K562 (cell line): ENCODE measurements around the gene MARS1. TPM values are rescaled to one million over a fixed set of nuclear protein-coding genes. Genes with fewer than 3 reads are reported as not detected.

ENCODE experiments used
- ARID1B ChIP-seq: fragments of 450-650 bp; IDR thresholded peaks from 2 replicates; pipeline ENCODE4 v1.6.1; 2016; ENCODE audit warnings: antibody characterized with exemption, mild to moderate bottlenecking, inconsistent platforms
- CAMTA2 ChIP-seq: fragments of 250-450 bp; sonication (Bioruptor Pico); conservative IDR thresholded peaks from 2 replicates; pipeline ENCODE4 v1.5.1; 2022
- CBFA2T2 ChIP-seq: fragments of 450-650 bp; conservative IDR thresholded peaks from 2 replicates; pipeline ENCODE4 v1.6.1; 2017; ENCODE audit warnings: mild to moderate bottlenecking
- ELF4 ChIP-seq: fragments of 450-650 bp; formaldehyde crosslinking; IDR thresholded peaks from 2 replicates; pipeline ENCODE4 v1.4.0; 2022; ENCODE audit warnings: missing genetic modification characterization
- EP300 ChIP-seq: IDR thresholded peaks from 2 replicates; pipeline ENCODE4 v1.6.1; 2012; ENCODE audit warnings: low read length, improper control_type of control experiment
- HDAC1 ChIP-seq, 2 experiments: fragments of 450-650 bp; IDR thresholded peaks; 2 replicates each; pipeline ENCODE4 v1.6.1; 2016 to 2017; ENCODE audit warnings: inconsistent platforms in 1 of 2, mild to moderate bottlenecking in 1 of 2, moderate library complexity in 1 of 2
- HIVEP1 ChIP-seq: fragments of 250-450 bp; sonication (Bioruptor Pico); IDR thresholded peaks from 2 replicates; pipeline ENCODE4 v1.4.0; 2020; ENCODE audit warnings: mild to moderate bottlenecking
- ILF3 ChIP-seq: fragments of 450-650 bp; IDR thresholded peaks from 2 replicates; pipeline ENCODE4 v1.6.1; 2018; ENCODE audit warnings: antibody characterized with exemption, mild to moderate bottlenecking, moderate library complexity, borderline replicate concordance
- JUND ChIP-seq, 2 experiments: IDR thresholded peaks; 2 replicates in 1 of 2; 3 replicates in 1 of 2; pipeline ENCODE4 v1.6.1; 2011; ENCODE audit warnings: borderline replicate concordance in 2 of 2, low read depth in 2 of 2, low read length in 2 of 2, improper control_type of control experiment in 1 of 2, missing biosample characterization in 1 of 2, missing genetic modification characterization in 1 of 2, missing genetic modification reagents in 1 of 2
- NCOR1 ChIP-seq: fragments of 450-650 bp; IDR thresholded peaks from 2 replicates; pipeline ENCODE4 v1.6.1; 2016; ENCODE audit warnings: mild to moderate bottlenecking, moderate library complexity
- POLR2A ChIP-seq: fragments of 450-650 bp; conservative IDR thresholded peaks from 2 replicates; pipeline ENCODE4 v1.6.1; 2016
- RBM17 ChIP-seq: fragments of 200-400 bp; formaldehyde crosslinking; IDR thresholded peaks from 2 replicates; pipeline ENCODE4 v1.6.1; 2017; ENCODE audit warnings: low read depth, mild to moderate bottlenecking, low read length, borderline replicate concordance
- RFX5 ChIP-seq: IDR thresholded peaks from 2 replicates; pipeline ENCODE4 v1.6.1; 2011; ENCODE audit warnings: low read depth, mild to moderate bottlenecking, improper control_type of control experiment, low read length
- TCF7 ChIP-seq: sonication (generic); IDR thresholded peaks from 2 replicates; pipeline ENCODE4 v1.6.1; 2016; ENCODE audit warnings: antibody characterized with exemption, borderline replicate concordance
- ZBTB7A ChIP-seq: IDR thresholded peaks from 2 replicates; pipeline ENCODE4 v1.6.1; 2011; ENCODE audit warnings: low read depth, mild to moderate bottlenecking, low read length, moderate library complexity, borderline replicate concordance; ENCODE audit not compliant: control insufficient read depth
- ZNF253 ChIP-seq: fragments of 250-450 bp; sonication (Bioruptor Pico); conservative IDR thresholded peaks from 2 replicates; pipeline ENCODE4 v1.6.1; 2021; ENCODE audit warnings: mild to moderate bottlenecking
- ZNF584 ChIP-seq: fragments of 200-800 bp; sonication (Bioruptor generic); IDR thresholded peaks from 2 replicates; pipeline ENCODE4 v1.6.1; 2016; ENCODE audit warnings: low read depth, mild to moderate bottlenecking, missing genetic modification characterization, missing compliant biosample characterization
- polyA plus RNA-seq, 8 experiments: library from polyadenylated mRNA; depleted of rRNA in 4 of 8; stranded (reverse) in 5 of 8; unstranded in 3 of 8; fragments of >200 nt; fragmentation: Nextera tagmentation in 2 of 8; fragmentation: Illumina TruSeq in 1 of 8; extraction: Ambion mirVana in 2 of 8; extraction: Trizol in 1 of 8; gene quantifications; 2 replicates each; pipeline versions ENCODE4 v1.2.1 to v1.2.3, GENCODE V29; 2011 to 2014; ENCODE audit warnings: inconsistent platforms in 1 of 8, missing spikeins in 1 of 8
- total RNA-seq, 7 experiments: library from RNA; depleted of rRNA in 6 of 7; stranded (reverse); fragments of >200 nt in 6 of 7; fragmentation: Illumina TruSeq in 2 of 7; extraction: Trizol in 2 of 7; gene quantifications; 2 replicates each; pipeline versions ENCODE4 v1.2.1 to v1.2.3, GENCODE V29; 2011 to 2021; ENCODE audit warnings: low replicate concordance in 1 of 7
- TF ChIP-seq, protein P1 (sequence below): fragments of 450-650 bp; IDR thresholded peaks from 2 replicates; pipeline ENCODE4 v1.6.1; 2018; ENCODE audit not compliant: partially characterized antibody
- TF ChIP-seq, protein P2 (sequence below): fragments of 150-350 bp; IDR thresholded peaks from 2 replicates; pipeline ENCODE4 v1.6.1; 2014; ENCODE audit warnings: low read depth, mild to moderate bottlenecking, low read length, borderline replicate concordance
- TF ChIP-seq, protein P3 (sequence below), 2 experiments: fragments of 450-650 bp in 1 of 2; sonication (generic) in 1 of 2; formaldehyde crosslinking in 1 of 2; IDR thresholded peaks in 1 of 2; conservative IDR thresholded peaks in 1 of 2; 2 replicates each; pipeline versions ENCODE4 v1.6.1 to v1.8.1; 2016 to 2023; ENCODE audit warnings: mild to moderate bottlenecking in 2 of 2, moderate library complexity in 2 of 2, inconsistent platforms in 1 of 2, missing genetic modification reagents in 1 of 2

The MARS1 gene
- total and polyA plus RNA-seq, 9 of the 15 experiments (the other 6 are each of a cell fraction or from before 2014, with no cell fraction given): 117 to 382 (median 220) TPM

DNA sequence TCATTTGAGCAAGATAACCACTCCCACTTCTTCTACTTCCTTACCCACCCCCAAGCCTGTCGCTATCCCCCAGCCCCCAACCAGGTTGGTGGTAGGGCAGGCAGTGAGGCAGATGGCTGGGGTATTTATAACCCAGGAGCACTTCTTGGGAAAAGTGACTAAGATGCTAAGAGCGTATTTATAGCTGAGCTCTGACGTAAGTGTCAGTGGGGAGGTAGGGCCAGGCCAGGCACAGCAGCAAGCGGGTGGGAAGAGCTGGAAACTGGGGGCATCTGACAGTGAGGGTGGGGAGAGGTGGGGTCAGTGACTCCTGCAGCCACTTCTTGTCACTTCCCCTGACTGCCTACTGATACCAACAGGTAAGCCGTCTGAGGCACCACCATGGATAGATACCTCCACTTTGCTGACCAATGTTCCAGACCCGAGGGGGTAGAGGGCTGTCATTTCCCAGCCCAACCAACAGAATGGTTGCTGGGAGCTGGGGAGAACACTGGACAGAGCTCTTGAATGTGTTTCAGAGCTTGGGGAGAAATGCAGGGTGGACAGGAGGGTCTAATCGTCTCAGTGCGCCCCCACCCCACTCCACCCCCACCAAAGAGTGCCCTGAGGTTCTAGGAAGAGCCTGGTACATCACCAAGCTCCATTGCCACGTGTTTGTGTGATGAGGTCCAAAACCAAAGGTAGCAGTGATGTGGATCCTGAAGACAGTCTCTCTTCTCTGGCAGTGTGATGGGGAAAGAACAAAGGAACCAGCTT is 35.5 kb upstream of the MARS1 start (continued):
- TF ChIP-seq, protein P1, sequence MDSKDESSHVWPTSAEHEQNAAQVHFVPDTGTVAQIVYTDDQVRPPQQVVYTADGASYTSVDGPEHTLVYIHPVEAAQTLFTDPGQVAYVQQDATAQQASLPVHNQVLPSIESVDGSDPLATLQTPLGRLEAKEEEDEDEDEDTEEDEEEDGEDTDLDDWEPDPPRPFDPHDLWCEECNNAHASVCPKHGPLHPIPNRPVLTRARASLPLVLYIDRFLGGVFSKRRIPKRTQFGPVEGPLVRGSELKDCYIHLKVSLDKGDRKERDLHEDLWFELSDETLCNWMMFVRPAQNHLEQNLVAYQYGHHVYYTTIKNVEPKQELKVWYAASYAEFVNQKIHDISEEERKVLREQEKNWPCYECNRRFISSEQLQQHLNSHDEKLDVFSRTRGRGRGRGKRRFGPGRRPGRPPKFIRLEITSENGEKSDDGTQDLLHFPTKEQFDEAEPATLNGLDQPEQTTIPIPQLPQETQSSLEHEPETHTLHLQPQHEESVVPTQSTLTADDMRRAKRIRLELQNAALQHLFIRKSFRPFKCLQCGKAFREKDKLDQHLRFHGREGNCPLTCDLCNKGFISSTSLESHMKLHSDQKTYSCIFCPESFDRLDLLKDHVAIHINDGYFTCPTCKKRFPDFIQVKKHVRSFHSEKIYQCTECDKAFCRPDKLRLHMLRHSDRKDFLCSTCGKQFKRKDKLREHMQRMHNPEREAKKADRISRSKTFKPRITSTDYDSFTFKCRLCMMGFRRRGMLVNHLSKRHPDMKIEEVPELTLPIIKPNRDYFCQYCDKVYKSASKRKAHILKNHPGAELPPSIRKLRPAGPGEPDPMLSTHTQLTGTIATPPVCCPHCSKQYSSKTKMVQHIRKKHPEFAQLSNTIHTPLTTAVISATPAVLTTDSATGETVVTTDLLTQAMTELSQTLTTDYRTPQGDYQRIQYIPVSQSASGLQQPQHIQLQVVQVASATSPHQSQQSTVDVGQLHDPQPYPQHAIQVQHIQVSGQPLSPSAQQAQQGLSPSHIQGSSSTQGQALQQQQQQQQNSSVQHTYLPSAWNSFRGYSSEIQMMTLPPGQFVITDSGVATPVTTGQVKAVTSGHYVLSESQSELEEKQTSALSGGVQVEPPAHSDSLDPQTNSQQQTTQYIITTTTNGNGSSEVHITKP: peak; percentile 37
- 0 out of 2 replicates have a peak, but pooled peaks have one; percentile 20 for TF ChIP-seq ARID1B
- 0 out of 2 replicates have a peak, but pooled peaks have one; percentile 28 for TF ChIP-seq NCOR1
- peak in 1 of 2 experiments; percentile 31; a peak in 1 of 4 replicates for TF ChIP-seq HDAC1 (IDR thresholded peaks at IDR 0.05)
- TF ChIP-seq CAMTA2 (CRISPR knock-in tag): no peak
- TF ChIP-seq, protein P2, sequence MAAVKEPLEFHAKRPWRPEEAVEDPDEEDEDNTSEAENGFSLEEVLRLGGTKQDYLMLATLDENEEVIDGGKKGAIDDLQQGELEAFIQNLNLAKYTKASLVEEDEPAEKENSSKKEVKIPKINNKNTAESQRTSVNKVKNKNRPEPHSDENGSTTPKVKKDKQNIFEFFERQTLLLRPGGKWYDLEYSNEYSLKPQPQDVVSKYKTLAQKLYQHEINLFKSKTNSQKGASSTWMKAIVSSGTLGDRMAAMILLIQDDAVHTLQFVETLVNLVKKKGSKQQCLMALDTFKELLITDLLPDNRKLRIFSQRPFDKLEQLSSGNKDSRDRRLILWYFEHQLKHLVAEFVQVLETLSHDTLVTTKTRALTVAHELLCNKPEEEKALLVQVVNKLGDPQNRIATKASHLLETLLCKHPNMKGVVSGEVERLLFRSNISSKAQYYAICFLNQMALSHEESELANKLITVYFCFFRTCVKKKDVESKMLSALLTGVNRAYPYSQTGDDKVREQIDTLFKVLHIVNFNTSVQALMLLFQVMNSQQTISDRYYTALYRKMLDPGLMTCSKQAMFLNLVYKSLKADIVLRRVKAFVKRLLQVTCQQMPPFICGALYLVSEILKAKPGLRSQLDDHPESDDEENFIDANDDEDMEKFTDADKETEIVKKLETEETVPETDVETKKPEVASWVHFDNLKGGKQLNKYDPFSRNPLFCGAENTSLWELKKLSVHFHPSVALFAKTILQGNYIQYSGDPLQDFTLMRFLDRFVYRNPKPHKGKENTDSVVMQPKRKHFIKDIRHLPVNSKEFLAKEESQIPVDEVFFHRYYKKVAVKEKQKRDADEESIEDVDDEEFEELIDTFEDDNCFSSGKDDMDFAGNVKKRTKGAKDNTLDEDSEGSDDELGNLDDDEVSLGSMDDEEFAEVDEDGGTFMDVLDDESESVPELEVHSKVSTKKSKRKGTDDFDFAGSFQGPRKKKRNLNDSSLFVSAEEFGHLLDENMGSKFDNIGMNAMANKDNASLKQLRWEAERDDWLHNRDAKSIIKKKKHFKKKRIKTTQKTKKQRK: no peak
- TF ChIP-seq ZBTB7A: 0 out of 2 replicates have a peak, but pooled peaks have one; percentile 16
- no peak for TF ChIP-seq POLR2A
- TF ChIP-seq CBFA2T2: no peak
- no peak for TF ChIP-seq ELF4
- TF ChIP-seq JUND (IDR thresholded peaks at IDR 0.05; ENCODE audit: borderline replicate concordance, low read depth, low read length): peak; percentile 48; the same call in 1 of the 2 replicates
- TF ChIP-seq JUND (tag; IDR thresholded peaks at IDR 0.05; ENCODE audit: borderline replicate concordance, low read depth, low read length): no peak; the same call in 2 of the 3 replicates
- TF ChIP-seq ZNF253 (CRISPR knock-in tag): no peak
- no peak for TF ChIP-seq RBM17
- TF ChIP-seq ZNF584: no peak
- TF ChIP-seq HIVEP1 (CRISPR knock-in tag): no peak
- TF ChIP-seq, protein P3, sequence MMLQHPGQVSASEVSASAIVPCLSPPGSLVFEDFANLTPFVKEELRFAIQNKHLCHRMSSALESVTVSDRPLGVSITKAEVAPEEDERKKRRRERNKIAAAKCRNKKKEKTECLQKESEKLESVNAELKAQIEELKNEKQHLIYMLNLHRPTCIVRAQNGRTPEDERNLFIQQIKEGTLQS (IDR thresholded peaks at IDR 0.05): peak; percentile 73
- TF ChIP-seq, protein P3 (CRISPR knock-in tag; conservative IDR thresholded peaks at IDR 0.05): no peak
- no peak for TF ChIP-seq TCF7
- TF ChIP-seq EP300: peak; percentile 12; the same call in 1 of the 2 replicates
- TF ChIP-seq ILF3: no peak
- no peak for TF ChIP-seq RFX5
